Measurements from ENCODE around the gene CYP21A2.

Gene CYP21A2

DNA sequence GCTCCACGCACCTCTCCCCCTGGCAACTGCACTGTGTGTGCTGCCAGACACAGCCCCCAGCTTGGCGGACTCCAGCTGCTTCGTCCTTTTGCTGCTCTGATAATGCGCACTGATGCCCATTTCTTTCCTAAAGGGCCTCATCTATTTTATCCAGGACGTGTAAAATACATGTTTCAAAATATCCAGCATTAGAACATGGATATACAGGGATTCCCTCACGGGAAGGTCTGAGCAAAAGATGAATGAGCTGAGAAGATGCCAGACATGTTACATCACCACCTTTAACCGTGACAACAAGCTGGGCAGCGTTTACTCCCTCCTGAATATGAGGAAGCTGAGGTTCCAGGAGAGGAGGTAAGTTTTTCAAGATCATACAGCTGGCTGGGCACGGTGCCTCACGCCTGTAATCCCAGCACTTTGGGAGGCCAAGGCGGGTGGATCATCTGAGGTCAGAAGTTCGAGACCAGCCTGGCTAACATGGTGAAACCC lies 38.1 kb downstream of the CYP21A2 start:
- TF ChIP-seq CREB1 (IDR thresholded peaks at IDR 0.05; ENCODE audit: low read depth) (no peak), RAD21 (IDR thresholded peaks at IDR 0.05; ENCODE audit: low read depth) (no peak), TAF1 (IDR thresholded peaks at IDR 0.05; ENCODE audit: low read depth) (no peak), EP300 (IDR thresholded peaks at IDR 0.05; ENCODE audit: borderline replicate concordance) (no peak), CEBPB (IDR thresholded peaks at IDR 0.05) (no peak), YY1 (IDR thresholded peaks at IDR 0.05; ENCODE audit: low read depth) (no peak), ZBTB7A (IDR thresholded peaks at IDR 0.05; ENCODE audit: low read depth) (no peak), FOXM1 (IDR thresholded peaks at IDR 0.05; ENCODE audit: borderline replicate concordance, low read depth) (no peak), TCF12 (IDR thresholded peaks at IDR 0.05; ENCODE audit: low read depth) (no peak), EGR1 (IDR thresholded peaks at IDR 0.05) (no peak), TEAD4 (IDR thresholded peaks at IDR 0.05) (no peak), NFIC (IDR thresholded peaks at IDR 0.05) (no peak)
- TF ChIP-seq, protein P1, sequence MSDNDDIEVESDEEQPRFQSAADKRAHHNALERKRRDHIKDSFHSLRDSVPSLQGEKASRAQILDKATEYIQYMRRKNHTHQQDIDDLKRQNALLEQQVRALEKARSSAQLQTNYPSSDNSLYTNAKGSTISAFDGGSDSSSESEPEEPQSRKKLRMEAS (IDR thresholded peaks at IDR 0.05), result no peak
- TF ChIP-seq, protein P2, sequence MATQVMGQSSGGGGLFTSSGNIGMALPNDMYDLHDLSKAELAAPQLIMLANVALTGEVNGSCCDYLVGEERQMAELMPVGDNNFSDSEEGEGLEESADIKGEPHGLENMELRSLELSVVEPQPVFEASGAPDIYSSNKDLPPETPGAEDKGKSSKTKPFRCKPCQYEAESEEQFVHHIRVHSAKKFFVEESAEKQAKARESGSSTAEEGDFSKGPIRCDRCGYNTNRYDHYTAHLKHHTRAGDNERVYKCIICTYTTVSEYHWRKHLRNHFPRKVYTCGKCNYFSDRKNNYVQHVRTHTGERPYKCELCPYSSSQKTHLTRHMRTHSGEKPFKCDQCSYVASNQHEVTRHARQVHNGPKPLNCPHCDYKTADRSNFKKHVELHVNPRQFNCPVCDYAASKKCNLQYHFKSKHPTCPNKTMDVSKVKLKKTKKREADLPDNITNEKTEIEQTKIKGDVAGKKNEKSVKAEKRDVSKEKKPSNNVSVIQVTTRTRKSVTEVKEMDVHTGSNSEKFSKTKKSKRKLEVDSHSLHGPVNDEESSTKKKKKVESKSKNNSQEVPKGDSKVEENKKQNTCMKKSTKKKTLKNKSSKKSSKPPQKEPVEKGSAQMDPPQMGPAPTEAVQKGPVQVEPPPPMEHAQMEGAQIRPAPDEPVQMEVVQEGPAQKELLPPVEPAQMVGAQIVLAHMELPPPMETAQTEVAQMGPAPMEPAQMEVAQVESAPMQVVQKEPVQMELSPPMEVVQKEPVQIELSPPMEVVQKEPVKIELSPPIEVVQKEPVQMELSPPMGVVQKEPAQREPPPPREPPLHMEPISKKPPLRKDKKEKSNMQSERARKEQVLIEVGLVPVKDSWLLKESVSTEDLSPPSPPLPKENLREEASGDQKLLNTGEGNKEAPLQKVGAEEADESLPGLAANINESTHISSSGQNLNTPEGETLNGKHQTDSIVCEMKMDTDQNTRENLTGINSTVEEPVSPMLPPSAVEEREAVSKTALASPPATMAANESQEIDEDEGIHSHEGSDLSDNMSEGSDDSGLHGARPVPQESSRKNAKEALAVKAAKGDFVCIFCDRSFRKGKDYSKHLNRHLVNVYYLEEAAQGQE (IDR thresholded peaks at IDR 0.05; ENCODE audit: low read depth), result no peak
- TF ChIP-seq, protein P3, sequence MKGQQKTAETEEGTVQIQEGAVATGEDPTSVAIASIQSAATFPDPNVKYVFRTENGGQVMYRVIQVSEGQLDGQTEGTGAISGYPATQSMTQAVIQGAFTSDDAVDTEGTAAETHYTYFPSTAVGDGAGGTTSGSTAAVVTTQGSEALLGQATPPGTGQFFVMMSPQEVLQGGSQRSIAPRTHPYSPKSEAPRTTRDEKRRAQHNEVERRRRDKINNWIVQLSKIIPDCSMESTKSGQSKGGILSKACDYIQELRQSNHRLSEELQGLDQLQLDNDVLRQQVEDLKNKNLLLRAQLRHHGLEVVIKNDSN (IDR thresholded peaks at IDR 0.05), result no peak

DNA sequence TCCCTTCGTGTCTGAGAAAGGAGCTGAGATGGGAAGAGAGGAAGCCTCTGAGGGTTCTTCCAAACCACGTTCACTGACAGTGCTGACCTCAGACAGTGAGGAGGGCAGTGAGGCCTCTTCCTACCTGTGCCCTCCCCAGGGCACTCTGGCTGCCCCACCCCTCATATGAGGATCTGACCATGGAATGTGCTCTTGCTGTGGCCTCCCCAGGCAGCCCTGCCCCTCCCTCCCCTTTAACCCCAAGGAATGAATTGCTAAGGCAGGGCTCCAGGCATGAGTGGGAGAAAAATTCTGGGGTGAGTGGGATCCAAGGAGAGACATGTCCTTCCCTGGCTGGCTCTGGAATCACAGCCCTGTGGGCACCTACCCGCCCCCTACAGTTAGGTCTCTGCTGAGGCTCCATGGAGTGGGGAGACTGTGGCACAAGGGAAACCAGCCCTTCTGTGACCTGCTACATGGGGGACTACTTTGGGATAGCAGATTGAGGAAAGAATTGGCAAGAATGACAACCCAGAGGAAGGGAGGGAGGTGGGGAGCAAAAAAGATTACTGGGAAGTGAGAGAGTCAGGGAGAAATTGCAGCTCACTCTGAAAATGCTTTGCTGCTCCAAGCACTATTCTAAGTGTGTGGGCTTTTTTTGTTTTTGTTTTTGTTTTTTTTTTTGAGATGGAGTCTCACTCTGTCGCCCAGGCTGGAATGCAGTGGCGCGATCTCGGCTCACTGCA lies 41.5 kb downstream of the CYP21A2 start:
- TF ChIP-seq CEBPB (IDR thresholded peaks at IDR 0.05) (no peak), YY1 (IDR thresholded peaks at IDR 0.05; ENCODE audit: low read depth) (no peak), FOXM1 (IDR thresholded peaks at IDR 0.05; ENCODE audit: borderline replicate concordance, low read depth) (no peak), ZBTB7A (IDR thresholded peaks at IDR 0.05; ENCODE audit: low read depth) (no peak), EGR1 (IDR thresholded peaks at IDR 0.05) (no peak), EP300 (IDR thresholded peaks at IDR 0.05; ENCODE audit: borderline replicate concordance) (no peak), CREB1 (IDR thresholded peaks at IDR 0.05; ENCODE audit: low read depth) (no peak), TCF12 (IDR thresholded peaks at IDR 0.05; ENCODE audit: low read depth) (no peak), RAD21 (IDR thresholded peaks at IDR 0.05; ENCODE audit: low read depth) (no peak), TAF1 (IDR thresholded peaks at IDR 0.05; ENCODE audit: low read depth) (no peak), TEAD4 (IDR thresholded peaks at IDR 0.05) (no peak)
- TF ChIP-seq, protein P1 (IDR thresholded peaks at IDR 0.05), result no peak
- TF ChIP-seq, protein P3 (IDR thresholded peaks at IDR 0.05), result no peak
- TF ChIP-seq, protein P2 (IDR thresholded peaks at IDR 0.05; ENCODE audit: low read depth), result no peak

DNA sequence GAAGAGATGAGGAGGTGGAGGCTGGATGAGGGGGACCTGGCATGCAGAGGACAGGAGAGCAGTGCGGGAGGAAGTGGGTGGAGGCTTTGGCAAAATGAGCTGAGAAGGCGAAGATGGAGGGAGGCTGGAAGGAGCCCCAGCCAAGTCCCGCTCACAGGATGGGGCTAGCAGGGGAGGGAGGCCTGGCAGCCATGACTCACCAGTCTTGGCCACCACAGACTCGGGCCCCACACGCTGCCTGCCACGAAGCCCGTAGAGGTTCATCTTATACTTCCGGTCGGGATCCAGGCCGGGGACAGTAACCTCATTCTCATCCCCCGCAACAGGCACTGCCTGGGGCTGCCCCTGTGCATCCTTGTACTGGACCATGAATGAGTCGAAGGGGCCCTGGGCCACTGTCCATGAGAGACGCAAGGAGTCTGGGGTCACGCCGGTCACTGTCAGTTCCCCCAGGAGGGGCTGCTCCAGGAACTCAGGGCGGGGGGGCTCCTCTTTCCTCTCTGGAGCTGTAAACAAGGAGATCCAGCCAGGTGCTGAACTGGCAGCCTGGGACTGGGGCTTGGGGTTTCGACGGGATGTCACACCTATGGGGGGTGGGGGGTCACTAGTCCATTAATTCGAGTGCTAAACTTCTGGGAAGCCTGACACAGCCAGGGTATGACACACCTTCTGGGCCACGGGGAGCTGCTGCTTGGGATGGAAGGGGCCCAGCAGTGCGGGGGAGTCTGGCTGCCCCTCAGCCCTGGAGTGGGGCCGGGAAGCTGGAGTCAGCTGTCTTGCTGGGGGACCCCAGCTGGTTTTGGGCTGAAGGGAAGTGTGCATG lies 43.2 kb downstream of the CYP21A2 start:
- no peak for TF ChIP-seq EP300 (IDR thresholded peaks at IDR 0.05; ENCODE audit: borderline replicate concordance)
- no peak for TF ChIP-seq CEBPB (IDR thresholded peaks at IDR 0.05)
- TF ChIP-seq CREB1 (IDR thresholded peaks at IDR 0.05; ENCODE audit: low read depth), result no peak
- TF ChIP-seq, protein P1 (IDR thresholded peaks at IDR 0.05), result no peak
- no peak for TF ChIP-seq TCF12 (IDR thresholded peaks at IDR 0.05; ENCODE audit: low read depth)
- TF ChIP-seq TEAD4 (IDR thresholded peaks at IDR 0.05), result no peak
- no peak for TF ChIP-seq YY1 (IDR thresholded peaks at IDR 0.05; ENCODE audit: low read depth)
- TF ChIP-seq, protein P2 (IDR thresholded peaks at IDR 0.05; ENCODE audit: low read depth), result no peak
- TF ChIP-seq FOXM1 (IDR thresholded peaks at IDR 0.05; ENCODE audit: borderline replicate concordance, low read depth), result no peak

All from Ishikawa (cell line).